Progenitor cell of endocrine pancreas (in vitro differentiated cells): ENCODE results near the gene FAM9C. TPM values are rescaled to one million over a fixed set of nuclear protein-coding genes. Genes with fewer than 3 reads are reported as not detected.

Source experiments
- DNase-seq: peaks from one replicate; pipeline ENCODE4 v3.0.0; 2021; ENCODE audit warnings: low spot score; ENCODE audit not compliant: unreplicated experiment
- H3K27ac Mint-ChIP-seq: 2 replicates; pipeline ENCODE4 v1.8.0; 2021; ENCODE audit warnings: mild to moderate bottlenecking, moderate library complexity, mixed read lengths
- H3K27me3 Mint-ChIP-seq: 2 replicates; pipeline ENCODE4 v1.8.0; 2021; ENCODE audit warnings: mixed read lengths
- H3K36me3 Mint-ChIP-seq: 2 replicates; pipeline ENCODE4 v1.8.0; 2022; ENCODE audit warnings: mixed read lengths; ENCODE audit not compliant: insufficient read depth
- H3K4me1 Mint-ChIP-seq: 2 replicates; pipeline ENCODE4 v1.8.0; 2021; ENCODE audit warnings: low read depth, mixed read lengths
- H3K4me3 Mint-ChIP-seq: 2 replicates; pipeline ENCODE4 v1.8.0; 2021; ENCODE audit warnings: low read depth, mild to moderate bottlenecking, moderate library complexity, mixed read lengths
- H3K9me3 Mint-ChIP-seq: 2 replicates; pipeline ENCODE4 v1.8.0; 2021; ENCODE audit warnings: low read depth, mixed read lengths
- total RNA-seq: library from RNA; stranded (reverse); gene quantifications from 2 replicates; pipeline ENCODE4 v1.2.1, GENCODE V29; 2021
- TF ChIP-seq, protein P1 (sequence below): fragments of 200-600 bp; sonication (generic); IDR thresholded peaks from one replicate; pipeline ENCODE4 v1.5.0; 2021; ENCODE audit warnings: antibody characterized with exemption, mild to moderate bottlenecking; ENCODE audit not compliant: unreplicated experiment

FAM9C gene
- total RNA-seq, 1 donor from 2014 or later = not detected

DNA sequence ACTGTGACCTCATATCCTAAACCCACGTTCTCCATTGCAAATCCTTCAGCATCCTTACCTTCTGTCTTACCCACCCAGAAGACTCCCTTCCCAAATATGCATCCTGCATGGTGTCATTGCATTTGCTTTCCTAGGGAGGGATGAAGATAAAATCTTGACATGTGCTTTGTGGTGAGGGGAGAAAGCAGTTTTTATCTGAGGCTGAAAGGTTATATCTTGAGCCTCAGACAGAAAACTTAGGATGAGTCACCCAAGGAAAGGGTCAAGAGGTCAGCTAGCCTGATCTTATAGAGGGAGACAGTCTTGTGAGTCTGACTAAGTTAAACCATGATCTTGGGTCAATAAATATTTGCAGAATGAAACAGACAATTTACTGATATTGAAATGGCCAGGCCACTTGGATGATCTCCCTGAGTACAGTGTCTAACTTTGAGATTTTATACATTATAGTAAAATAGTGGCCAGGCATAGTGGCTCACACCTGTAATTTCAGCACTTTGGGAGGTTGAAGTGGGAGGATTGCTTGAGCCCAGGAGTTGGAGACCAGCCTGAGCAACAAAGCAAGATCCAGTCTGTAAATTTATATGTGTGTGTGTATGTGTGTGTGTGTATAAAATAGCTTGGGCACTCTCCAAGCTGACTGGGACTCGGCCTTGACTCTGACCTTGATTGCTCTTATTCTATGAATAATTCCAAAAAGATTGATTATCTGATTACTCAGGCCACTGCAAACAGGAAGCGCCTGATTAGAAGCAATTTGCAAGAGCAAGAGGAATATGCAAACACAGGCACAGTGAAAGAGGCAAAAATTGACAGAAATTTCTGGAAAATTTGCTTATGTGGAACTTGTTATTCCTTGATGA is 15.4 kb upstream of the FAM9C start:
- no peak for DNase-seq
- Mint-ChIP-seq H3K9me3 (peaks cover 35% of the 10 kb centered on the region), H3K36me3 (peaks cover 6% of the 10 kb centered on the region), H3K4me1 (peaks cover 16% of the 10 kb centered on the region), H3K27me3 (no peaks in the 10 kb centered on the region), H3K27ac (peak overlapping the region; percentile 52), H3K4me3 (no peak overlapping the region)
- TF ChIP-seq, protein P1, sequence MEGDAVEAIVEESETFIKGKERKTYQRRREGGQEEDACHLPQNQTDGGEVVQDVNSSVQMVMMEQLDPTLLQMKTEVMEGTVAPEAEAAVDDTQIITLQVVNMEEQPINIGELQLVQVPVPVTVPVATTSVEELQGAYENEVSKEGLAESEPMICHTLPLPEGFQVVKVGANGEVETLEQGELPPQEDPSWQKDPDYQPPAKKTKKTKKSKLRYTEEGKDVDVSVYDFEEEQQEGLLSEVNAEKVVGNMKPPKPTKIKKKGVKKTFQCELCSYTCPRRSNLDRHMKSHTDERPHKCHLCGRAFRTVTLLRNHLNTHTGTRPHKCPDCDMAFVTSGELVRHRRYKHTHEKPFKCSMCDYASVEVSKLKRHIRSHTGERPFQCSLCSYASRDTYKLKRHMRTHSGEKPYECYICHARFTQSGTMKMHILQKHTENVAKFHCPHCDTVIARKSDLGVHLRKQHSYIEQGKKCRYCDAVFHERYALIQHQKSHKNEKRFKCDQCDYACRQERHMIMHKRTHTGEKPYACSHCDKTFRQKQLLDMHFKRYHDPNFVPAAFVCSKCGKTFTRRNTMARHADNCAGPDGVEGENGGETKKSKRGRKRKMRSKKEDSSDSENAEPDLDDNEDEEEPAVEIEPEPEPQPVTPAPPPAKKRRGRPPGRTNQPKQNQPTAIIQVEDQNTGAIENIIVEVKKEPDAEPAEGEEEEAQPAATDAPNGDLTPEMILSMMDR = no peak

DNA sequence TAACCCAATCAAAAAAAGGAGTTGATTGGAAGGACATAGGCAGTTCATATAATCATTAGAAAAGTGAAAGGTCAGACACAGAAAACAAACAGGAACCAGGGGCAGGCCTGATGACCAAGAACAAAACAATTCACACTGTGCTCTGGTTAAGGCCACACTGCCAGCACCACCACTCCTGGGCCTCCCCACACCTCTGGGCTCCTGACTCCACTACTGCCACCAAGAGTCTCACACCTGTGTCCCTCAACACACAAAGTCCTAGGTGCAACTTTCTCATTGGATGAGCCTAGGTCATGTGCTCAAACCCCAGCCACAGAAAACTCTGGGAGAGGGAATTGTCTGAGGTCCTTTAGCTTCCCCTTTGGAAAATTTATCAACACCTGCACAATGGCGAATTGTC is 11.1 kb upstream of the FAM9C start:
- no peak for DNase-seq
- Mint-ChIP-seq H3K36me3 (peaks cover 2% of the 10 kb centered on the region), H3K4me3 (no peak overlapping the region), H3K27ac (no peak overlapping the region), H3K9me3 (peaks cover 26% of the 10 kb centered on the region), H3K4me1 (peaks cover 16% of the 10 kb centered on the region), H3K27me3 (no peaks in the 10 kb centered on the region)
- TF ChIP-seq, protein P1 = no peak

DNA sequence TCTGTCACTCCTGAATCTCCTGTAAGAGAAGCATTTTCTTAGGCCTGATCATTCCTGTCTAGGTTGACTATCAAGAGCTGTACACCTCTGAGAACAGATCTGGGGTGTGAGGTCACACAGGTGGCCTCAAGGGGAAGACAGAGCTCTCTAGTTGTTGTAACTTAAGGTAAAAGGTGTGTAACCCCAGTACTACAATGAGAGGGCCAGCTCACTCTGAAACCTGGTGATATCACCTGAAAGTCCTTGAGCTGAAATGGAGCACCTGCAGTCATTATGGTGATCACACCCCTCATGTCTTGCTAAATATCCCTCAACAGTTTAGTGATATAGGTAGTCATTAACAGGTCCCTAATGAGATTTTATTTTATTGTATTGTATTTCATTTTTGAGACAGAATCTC is 8.8 kb upstream of the FAM9C start:
- Mint-ChIP-seq H3K9me3 (peaks cover 28% of the 10 kb centered on the region), H3K27ac (no peak overlapping the region), H3K36me3 (peaks cover 4% of the 10 kb centered on the region), H3K4me1 (no peaks in the 10 kb centered on the region), H3K4me3 (no peak overlapping the region), H3K27me3 (no peaks in the 10 kb centered on the region)
- DNase-seq = no peak
- TF ChIP-seq, protein P1 = no peak

DNA sequence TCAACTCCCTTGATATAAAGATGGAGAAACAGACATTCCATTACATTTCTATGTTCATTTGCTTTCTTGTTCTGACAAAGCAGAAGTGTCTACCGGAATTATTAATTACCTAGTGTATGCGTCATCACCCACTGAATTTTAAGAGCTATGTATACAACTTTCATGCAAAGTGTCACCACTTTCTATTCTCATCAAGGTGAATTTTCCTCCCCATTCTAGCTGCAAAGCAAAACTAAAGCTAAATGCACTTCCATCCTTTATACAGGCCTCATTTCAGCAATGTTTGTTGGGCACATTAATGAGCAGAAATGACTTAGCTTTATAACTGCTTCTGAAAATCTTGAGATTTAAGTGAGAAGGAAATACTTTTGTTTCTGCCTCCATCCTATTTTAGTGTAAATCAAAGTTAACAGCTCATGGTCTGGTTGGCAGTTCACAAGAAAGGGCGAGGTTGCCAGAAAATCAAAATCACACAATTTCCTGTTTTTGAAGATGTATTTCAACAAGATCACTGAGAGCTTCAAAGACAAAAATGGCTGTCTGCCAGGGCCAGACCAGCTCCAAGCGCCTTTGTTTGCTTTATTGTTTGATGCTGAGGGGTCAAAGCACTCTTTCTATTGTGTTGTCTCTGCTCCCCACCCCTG is 7.2 kb upstream of the FAM9C start:
- no peaks in the 10 kb centered on the region for H3K4me1 Mint-ChIP-seq
- H3K36me3 Mint-ChIP-seq = peaks cover 4% of the 10 kb centered on the region
- H3K4me3 Mint-ChIP-seq = no peak overlapping the region
- H3K9me3 Mint-ChIP-seq = peaks cover 26% of the 10 kb centered on the region
- H3K27ac Mint-ChIP-seq = no peak overlapping the region
- TF ChIP-seq, protein P1 = no peak
- H3K27me3 Mint-ChIP-seq = no peaks in the 10 kb centered on the region
- no peak for DNase-seq

DNA sequence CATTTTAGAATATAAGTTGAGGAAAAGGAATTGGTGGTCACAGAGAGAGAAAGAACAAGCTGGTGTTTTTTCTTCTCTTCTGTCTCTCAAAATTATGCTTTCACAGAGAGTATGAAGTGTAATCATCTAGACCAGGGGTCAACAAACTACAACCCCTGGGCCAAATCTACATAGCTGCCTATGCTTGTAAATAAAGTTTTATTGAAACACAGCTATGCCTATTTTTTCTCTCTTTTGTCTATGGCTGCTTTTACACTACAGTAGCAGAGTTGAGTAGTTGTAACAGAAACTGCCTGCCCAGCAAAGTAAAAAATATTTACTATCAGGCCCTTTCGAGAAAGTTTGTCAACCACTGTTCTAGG is 6.7 kb upstream of the FAM9C start:
- no peak overlapping the region for H3K4me3 Mint-ChIP-seq
- DNase-seq = no peak
- H3K27me3 Mint-ChIP-seq = no peaks in the 10 kb centered on the region
- H3K4me1 Mint-ChIP-seq = peaks cover 1% of the 10 kb centered on the region
- H3K36me3 Mint-ChIP-seq = peaks cover 4% of the 10 kb centered on the region
- no peak overlapping the region for H3K27ac Mint-ChIP-seq
- TF ChIP-seq, protein P1 = no peak
- peaks cover 23% of the 10 kb centered on the region for H3K9me3 Mint-ChIP-seq
